ENCODE data around the gene CCDC28A. TPM values are rescaled to one million over a fixed set of nuclear protein-coding genes. Genes with fewer than 3 reads are reported as not detected.
A peak's percentile ranks its signal among the peaks of the same experiment; 100 is the strongest.

Gene CCDC28A
- polyA plus RNA-seq, 3 donors from 2014 or later, result 31.5 to 46.2 (median 31.7) TPM

DNA sequence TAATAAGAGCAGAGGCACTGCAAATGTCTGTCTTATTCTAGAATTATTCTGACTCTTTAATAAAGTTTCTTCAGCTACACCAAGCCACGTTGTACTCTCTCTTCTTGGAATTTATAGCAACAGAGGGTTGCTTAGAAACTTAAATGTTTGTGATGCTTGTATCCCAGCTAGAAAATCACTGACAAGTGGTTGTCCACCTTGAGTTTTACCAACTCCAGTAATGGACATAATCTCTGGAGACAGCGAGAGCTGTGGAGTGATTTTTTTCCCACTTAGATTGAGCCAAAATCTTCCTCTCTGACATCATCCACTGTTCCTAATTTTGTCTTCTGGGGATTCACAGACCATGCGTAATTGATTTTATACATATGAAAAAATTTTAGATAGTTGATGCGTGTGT is 30.3 kb downstream of the CCDC28A start:
- no peaks in the 10 kb centered on the region for H3K4me1 Mint-ChIP-seq
- H3K4me3 Mint-ChIP-seq, result no peak overlapping the region
- peaks cover 4 to 6% (median 5%) of the 10 kb centered on the region in 3 donors for H3K27me3 Mint-ChIP-seq (ENCODE audit: low read depth in 3 of 3)
- H3K27ac Mint-ChIP-seq, result no peak overlapping the region
- H3K36me3 Mint-ChIP-seq, result no peaks in the 10 kb centered on the region
- no peaks in the 10 kb centered on the region for H3K9me3 Mint-ChIP-seq
- DNase-seq, result no peak

DNA sequence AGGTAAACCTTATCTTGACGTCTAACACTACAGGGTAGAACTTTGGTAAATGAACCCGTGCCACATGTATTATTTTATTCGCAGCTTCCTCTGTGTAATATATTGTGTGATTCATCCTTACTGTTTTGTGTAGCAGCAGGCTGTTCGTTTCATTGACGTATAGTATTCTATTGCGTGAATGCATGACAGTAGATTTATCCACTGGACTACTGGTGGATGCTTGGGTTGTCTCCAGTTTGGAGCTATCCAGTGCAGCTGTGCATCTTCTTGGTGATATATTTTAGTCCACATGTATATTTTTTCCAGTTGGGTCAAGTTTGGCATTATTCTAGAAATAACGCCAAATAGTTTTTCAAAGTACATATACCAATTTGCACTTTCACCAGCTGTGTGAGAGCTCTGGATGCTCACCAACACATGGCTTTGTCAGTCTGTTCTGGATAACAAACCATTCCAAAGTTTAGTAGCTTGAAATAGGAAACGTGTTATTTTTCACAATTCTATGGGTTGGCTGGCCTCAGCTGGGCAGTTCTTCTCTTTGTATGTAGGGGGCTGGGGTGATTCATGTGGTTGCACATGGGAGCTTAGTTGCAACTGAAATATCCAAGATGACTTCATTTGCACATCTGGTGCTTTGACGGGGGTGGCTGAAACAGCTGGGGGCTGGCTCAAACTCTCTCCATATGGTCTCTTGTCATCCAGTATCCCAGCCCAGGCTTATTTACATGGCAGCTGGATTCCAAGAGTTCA is 31.6 kb downstream of the CCDC28A start:
- no peaks in the 10 kb centered on the region for H3K36me3 Mint-ChIP-seq
- no peaks in the 10 kb centered on the region for H3K9me3 Mint-ChIP-seq
- H3K4me3 Mint-ChIP-seq, result no peak overlapping the region
- peaks cover 4 to 8% (median 6%) of the 10 kb centered on the region in 3 donors for H3K27me3 Mint-ChIP-seq (ENCODE audit: low read depth in 3 of 3)
- no peak for DNase-seq
- H3K27ac Mint-ChIP-seq, result no peak overlapping the region
- no peaks in the 10 kb centered on the region for H3K4me1 Mint-ChIP-seq

DNA sequence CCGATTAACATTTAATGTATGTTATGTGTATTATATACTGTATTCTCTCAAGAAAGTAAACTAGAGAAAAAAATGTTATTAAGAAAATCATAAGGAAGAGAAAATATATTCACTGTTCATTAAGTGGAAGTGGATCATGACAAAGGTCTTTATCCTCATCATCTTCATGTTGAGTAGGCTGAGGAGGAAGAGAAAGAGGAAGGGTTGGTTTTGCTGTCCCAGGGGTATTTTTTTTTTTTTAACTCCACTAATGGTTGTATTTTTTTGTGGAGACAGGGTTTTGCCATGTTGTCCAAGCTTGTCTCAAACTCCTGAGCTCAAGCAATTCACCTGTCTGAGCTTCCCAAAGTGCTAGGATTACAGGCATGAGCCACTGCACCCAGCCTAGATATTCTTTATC is 33.3 kb downstream of the CCDC28A start:
- Mint-ChIP-seq H3K9me3 (no peaks in the 10 kb centered on the region), H3K4me3 (no peak overlapping the region), H3K27me3 (ENCODE audit: low read depth in 3 of 3) (peaks cover 2 to 7% (median 5%) of the 10 kb centered on the region in 3 donors), H3K36me3 (no peaks in the 10 kb centered on the region), H3K4me1 (no peaks in the 10 kb centered on the region), H3K27ac (no peak overlapping the region)
- DNase-seq, result no peak

DNA sequence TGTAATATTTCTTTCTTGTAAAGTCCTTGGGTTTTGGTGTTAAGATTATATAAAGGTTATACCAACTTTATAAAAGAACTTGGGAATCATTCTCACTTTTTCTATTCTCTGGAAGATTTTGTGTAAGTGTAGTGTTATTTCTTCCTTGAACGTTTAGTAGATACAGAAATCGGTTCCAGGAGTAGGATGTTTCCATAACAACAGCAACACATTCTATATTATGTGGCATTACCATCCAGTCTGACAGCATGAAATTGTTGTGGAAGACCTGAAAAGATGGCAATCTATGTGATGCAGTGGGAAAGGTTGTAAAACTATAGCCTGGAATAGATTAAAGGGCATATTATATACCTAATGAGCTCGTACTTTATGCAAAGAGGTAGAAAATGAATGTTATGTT is 36.1 kb downstream of the CCDC28A start:
- DNase-seq, result no peak
- Mint-ChIP-seq H3K36me3 (no peaks in the 10 kb centered on the region), H3K9me3 (no peaks in the 10 kb centered on the region), H3K4me1 (no peaks in the 10 kb centered on the region), H3K27me3 (ENCODE audit: low read depth in 3 of 3) (peaks cover 2 to 10% (median 2%) of the 10 kb centered on the region in 3 donors), H3K4me3 (no peak overlapping the region), H3K27ac (no peak overlapping the region)

DNA sequence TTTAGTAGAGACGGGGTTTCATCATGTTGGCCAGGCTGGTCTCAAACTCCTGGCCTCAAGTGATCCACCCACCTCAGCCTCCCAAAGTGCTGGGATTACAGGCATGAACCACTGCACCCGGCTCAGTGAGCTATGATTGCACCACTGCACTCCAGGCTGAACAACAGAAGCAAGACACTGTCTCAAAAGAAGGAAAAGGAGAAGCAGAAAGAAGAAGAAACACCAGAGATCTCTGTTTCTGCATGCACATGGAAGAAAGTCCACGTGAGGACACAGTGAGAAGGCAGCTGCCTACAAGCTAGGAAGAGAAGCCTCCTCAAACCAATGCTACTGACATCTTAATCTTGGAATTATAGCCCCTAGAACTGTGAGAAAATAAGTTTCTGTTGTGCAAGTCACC is 38.3 kb downstream of the CCDC28A start:
- H3K4me3 Mint-ChIP-seq, result no peak overlapping the region
- H3K9me3 Mint-ChIP-seq, result no peaks in the 10 kb centered on the region
- H3K36me3 Mint-ChIP-seq, result no peaks in the 10 kb centered on the region
- no peak for DNase-seq
- H3K4me1 Mint-ChIP-seq, result no peaks in the 10 kb centered on the region
- no peak overlapping the region for H3K27ac Mint-ChIP-seq
- peaks cover under 1 to 7% (median 2%) of the 10 kb centered on the region in 3 donors for H3K27me3 Mint-ChIP-seq (ENCODE audit: low read depth in 3 of 3)

DNA sequence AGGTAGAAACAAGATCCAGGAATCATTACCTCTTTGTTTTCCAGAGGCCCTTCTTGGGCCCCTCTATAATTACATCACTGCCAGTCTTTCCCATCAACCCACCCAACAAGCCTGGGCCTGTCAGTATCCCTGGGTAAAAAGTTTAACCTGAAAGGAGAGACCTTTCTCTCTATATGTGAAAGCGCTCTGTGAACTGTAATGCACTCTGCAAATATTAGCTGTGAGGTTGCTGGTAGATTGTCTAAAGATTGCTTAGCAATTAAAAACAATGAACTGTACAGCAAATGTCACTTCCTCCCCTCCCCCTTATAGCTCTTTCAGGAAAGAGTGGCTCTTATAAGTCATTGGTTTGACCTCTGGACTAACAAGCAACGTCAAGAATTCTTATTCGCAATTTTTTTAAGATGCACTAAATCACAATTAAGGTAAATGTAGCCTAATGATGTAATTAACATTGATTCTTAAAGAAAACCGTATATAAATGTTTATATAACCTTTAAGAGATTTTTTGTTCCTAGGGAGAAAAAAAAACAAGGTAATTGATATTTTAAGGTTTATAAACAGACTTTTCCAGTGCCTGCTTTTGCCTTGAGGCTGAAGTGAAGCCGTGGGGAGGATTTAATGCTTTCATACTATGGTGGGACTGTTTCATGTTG is 40.7 kb downstream of the CCDC28A start:
- Mint-ChIP-seq H3K4me1 (no peaks in the 10 kb centered on the region), H3K9me3 (no peaks in the 10 kb centered on the region), H3K27ac (no peak overlapping the region), H3K4me3 (no peak overlapping the region), H3K27me3 (ENCODE audit: low read depth in 3 of 3) (peaks cover 0 to 5% (median 2%) of the 10 kb centered on the region in 3 donors), H3K36me3 (no peaks in the 10 kb centered on the region)
- no peak for DNase-seq

DNA sequence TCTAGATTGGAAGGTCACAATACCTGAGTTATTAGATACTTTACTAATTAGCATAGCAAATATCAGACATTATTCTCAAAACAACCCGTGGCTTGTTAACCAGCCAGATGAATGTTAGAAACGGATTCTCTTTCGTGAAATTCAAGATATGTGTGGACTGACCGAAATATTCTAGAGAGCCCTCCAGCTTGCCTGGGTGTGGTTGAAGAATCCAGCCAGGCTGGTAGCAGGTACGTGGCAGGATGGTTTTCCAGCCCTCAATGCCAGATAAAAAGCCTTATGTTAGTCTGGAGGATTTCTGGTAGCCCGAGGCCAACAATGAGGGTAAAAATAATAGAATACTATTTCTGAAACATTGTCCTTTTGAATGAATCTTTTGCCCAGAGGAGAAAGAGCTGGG is 41.7 kb downstream of the CCDC28A start:
- H3K27me3 Mint-ChIP-seq (ENCODE audit: low read depth in 3 of 3), result peaks cover 0 to 5% (median 2%) of the 10 kb centered on the region in 3 donors
- H3K36me3 Mint-ChIP-seq, result no peaks in the 10 kb centered on the region
- no peak overlapping the region for H3K27ac Mint-ChIP-seq
- no peaks in the 10 kb centered on the region for H3K4me1 Mint-ChIP-seq
- H3K9me3 Mint-ChIP-seq, result no peaks in the 10 kb centered on the region
- DNase-seq, result no peak
- no peak overlapping the region for H3K4me3 Mint-ChIP-seq

DNA sequence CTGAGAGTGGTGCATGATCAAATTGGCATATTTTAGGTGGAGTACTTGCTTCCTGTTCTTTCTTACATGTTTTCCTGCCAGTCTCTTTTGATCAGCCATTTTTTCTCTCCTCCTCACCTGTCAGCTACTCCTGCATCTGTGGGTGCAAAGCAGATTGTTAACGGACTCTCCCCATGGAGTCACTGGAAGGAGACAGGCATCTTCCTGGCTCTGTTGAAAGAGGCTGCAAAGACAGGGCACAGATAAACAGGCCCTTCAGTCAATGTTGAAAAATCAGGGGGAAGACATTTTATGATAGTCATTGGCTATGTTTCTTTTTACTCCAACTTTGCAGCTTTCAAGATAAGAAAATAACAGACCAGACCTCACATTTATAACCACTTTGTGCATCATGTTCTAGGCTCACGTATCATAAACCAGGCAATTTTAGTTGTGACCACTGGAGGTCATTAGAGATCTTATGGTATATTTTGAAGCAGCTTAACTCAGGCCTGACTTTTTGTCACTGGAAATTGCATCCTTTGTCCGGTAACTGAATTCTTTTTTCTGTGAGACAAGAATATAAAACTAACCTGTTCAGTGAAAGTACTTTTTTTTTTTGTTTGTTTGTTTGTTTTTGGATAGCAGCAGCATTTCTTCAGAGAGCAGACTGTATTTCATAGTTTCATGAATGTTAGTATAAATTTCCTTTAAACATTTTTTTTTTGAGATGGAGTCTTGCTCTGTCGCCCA is 42.4 kb downstream of the CCDC28A start:
- H3K4me3 Mint-ChIP-seq, result no peak overlapping the region
- H3K36me3 Mint-ChIP-seq, result no peaks in the 10 kb centered on the region
- DNase-seq, result peak; percentile 32 to 44 (median 42)
- no peaks in the 10 kb centered on the region for H3K9me3 Mint-ChIP-seq
- peaks cover 0 to 5% (median 1%) of the 10 kb centered on the region in 3 donors for H3K27me3 Mint-ChIP-seq (ENCODE audit: low read depth in 3 of 3)
- no peaks in the 10 kb centered on the region for H3K4me1 Mint-ChIP-seq
- peak overlapping the region in 1 of 6 donors; percentile 57 for H3K27ac Mint-ChIP-seq

DNA sequence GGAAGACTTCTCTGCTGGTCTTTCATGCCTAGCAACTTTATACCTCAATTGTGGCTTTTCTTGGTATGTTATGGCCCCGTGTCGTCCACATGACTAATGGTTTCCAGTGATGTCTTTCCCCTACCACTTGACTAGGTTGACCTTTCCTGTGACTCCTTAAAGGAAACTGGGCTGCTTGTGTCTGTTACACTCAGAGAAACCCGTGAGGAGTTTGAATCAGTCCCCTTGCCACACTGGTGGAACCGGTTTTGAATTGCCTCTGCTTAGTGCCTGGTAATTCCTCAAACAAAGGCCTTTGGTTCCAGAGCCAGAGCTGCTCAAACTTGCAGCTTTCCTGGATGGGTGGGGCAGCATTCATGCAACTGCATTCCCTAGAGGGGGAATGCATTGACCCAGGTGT is 44.2 kb downstream of the CCDC28A start:
- peaks cover 0 to 3% (median 0%) of the 10 kb centered on the region in 3 donors for H3K27me3 Mint-ChIP-seq (ENCODE audit: low read depth in 3 of 3)
- H3K27ac Mint-ChIP-seq, result no peak overlapping the region
- no peaks in the 10 kb centered on the region for H3K9me3 Mint-ChIP-seq
- no peak for DNase-seq
- H3K36me3 Mint-ChIP-seq, result no peaks in the 10 kb centered on the region
- H3K4me1 Mint-ChIP-seq, result no peaks in the 10 kb centered on the region
- no peak overlapping the region for H3K4me3 Mint-ChIP-seq

DNA sequence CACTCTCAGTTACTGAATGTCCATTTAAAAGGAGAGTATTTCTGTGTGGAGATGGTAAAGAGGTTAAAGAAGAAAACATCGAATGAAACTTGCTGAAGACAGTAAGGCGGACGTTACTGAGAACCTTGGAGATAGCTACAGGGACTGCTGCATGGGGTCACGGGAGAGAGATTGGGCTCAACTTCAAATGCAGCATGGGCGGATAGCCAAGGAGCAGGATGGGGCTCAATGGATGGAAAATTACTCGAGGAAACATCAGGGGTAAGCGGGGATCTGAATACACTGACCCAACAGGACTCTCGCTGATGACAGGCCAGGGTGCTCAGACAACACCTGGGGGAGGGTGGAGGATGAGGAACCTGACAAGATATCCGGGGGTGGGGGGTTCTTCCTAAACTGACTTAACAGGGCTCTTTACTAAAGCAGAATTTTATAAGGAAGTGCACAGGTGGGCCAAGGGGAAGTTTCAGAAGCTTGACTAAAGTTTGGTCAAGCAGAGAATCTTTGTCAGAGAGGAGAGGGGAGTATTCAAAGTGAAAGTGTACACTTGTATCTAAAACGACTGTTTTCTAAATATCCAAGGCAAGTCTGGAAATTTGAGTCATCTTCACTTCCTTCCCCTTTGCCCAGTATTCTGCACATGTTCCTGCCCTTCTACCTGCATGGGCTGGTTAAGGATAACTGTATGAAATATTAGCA is 45.1 kb downstream of the CCDC28A start:
- H3K27ac Mint-ChIP-seq, result no peak overlapping the region
- no peak for DNase-seq

DNA sequence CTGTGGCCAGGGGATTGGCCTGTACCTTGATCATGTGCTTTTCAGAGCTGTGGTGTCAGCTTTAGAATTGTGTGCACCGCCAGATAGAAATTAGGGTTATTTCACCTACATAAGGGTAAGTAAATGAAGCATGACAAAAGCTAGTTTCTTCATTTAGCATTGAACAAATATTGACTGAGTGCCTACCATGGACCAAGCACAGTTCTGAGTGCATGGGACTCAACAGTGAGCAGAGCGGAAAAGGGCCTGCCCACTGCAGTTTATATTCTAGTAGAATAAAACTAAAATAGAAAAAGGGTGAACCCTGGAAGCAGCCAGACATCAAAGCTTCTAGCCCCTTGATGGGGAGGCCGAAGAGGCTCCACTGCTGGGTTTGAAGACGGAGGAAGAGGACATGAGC is 48.0 kb downstream of the CCDC28A start:
- Mint-ChIP-seq H3K9me3 (no peaks in the 10 kb centered on the region), H3K27ac (no peak overlapping the region)

More for the DNA sequence above, 45.1 kb downstream of the CCDC28A start:
- no peaks in the 10 kb centered on the region for H3K36me3 Mint-ChIP-seq
- peaks cover 0 to under 1% (median 0%) of the 10 kb centered on the region in 3 donors for H3K27me3 Mint-ChIP-seq (ENCODE audit: low read depth in 3 of 3)
- no peaks in the 10 kb centered on the region for H3K9me3 Mint-ChIP-seq
- H3K4me3 Mint-ChIP-seq, result no peak overlapping the region
- H3K4me1 Mint-ChIP-seq, result no peaks in the 10 kb centered on the region

DNA sequence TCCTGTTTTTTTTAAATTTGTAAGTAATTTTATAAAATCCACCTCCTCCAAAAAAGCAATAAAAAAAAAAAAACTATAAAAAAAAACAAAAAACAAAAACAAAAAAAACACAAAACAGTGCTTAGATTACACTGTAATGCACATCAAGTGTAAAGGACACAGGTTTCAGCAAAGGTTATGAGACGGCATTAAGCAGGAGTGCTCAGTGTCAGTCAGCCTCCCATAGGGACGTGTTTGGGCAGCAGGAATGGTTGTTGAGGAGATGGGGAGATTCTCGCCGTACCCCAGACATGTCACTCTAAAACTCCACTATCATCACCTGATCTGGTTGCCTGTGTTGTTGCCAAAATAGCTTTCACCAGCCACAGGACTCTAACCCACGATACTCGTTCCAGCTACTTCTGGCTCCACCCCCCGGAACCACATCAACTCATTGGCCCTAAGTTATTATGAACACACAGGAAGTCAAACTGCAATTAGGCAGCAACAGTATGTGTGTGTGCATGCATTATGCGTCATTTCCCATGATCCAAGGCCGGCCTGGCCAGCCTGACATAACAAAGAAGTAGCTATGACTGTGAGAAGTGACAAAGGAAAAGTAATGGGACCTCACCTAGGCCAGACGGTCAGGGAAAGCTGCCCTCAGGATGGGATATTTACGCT is 51.0 kb downstream of the CCDC28A start:
- Mint-ChIP-seq H3K9me3 (no peaks in the 10 kb centered on the region), H3K36me3 (no peaks in the 10 kb centered on the region), H3K4me1 (no peaks in the 10 kb centered on the region), H3K4me3 (no peak overlapping the region), H3K27ac (no peak overlapping the region), H3K27me3 (ENCODE audit: low read depth in 3 of 3) (peaks cover 0 to 5% (median 4%) of the 10 kb centered on the region in 3 donors)
- DNase-seq, result no peak

More for the DNA sequence above, 48.0 kb downstream of the CCDC28A start:
- Mint-ChIP-seq H3K4me3 (no peak overlapping the region), H3K27me3 (ENCODE audit: low read depth in 3 of 3) (peaks cover 0 to 3% (median 2%) of the 10 kb centered on the region in 3 donors), H3K36me3 (no peaks in the 10 kb centered on the region), H3K4me1 (no peaks in the 10 kb centered on the region)
- DNase-seq, result no peak

DNA sequence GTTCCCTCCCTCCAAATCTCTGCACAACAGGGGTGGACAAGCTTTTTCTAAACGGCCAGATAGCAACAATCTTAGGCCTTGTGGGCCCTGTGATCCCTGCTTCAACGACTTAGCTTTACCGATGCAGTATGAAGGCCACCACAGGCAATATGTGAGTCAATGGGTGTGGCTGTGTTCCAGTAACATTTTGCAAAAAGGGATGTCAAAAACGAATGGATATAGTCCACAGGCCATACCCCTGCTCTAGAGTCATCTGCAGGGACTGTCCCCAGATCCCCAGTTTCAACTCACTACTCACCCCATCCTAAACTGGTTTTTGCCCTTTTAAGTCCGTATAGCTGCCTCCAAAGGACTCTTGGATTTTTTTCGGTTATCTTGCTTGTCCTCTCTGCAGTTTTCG is 56.7 kb downstream of the CCDC28A start:
- no peaks in the 10 kb centered on the region for H3K9me3 Mint-ChIP-seq
- no peaks in the 10 kb centered on the region for H3K4me1 Mint-ChIP-seq
- no peak overlapping the region for H3K27ac Mint-ChIP-seq
- H3K27me3 Mint-ChIP-seq (ENCODE audit: low read depth in 3 of 3), result peaks cover 0 to 4% (median 2%) of the 10 kb centered on the region in 3 donors
- DNase-seq, result no peak
- no peak overlapping the region for H3K4me3 Mint-ChIP-seq
- H3K36me3 Mint-ChIP-seq, result no peaks in the 10 kb centered on the region

All from immature natural killer cell (primary cell).